NCI-H2029 treated with DMSO at 0.1 percent for 48 hours (cell line): ENCODE measurements around the gene CDH13.

Experiments used
- DNase-seq: peaks from one replicate; lab custom pipeline; 2025; lab: John Stamatoyannopoulos, UW

Gene CDH13

DNA sequence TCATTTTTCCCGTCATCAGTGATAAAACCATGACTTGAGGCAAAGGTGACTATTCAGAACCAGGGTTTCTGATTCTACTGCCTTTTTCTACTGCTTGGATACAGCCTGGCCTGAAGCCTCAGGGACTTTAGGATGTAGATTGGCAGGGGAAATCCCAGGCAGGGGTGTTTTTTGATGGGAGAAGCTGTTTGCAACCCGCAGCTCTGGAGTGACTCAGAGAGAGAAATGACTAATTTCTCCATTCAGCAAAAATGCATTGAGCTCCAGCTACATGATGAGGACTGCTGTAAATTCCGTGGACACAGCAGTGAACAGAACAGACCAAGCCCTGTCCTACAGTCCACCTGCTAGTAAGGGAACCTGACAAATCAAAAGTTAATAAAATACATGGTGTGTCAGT lies 560.6 kb downstream of the CDH13 start:
- DNase-seq, result no peak

DNA sequence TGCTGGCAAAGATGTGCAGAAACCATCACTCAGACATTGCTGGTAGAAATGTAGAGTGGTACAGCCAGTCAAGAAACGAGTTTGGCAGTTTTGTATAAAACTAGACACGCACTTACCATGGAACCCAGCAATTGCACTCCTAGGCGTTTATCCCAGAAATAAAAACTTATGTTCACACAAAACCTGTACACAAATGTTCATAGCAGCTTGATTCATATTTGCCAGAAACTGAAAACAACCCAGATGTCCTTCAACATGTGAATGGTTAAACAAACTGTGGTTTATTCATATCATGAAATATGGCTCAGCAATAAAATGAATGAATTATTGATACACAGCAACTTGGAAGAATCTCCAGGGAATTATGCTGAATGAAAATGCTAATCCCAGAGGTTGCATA lies 570.0 kb downstream of the CDH13 start:
- DNase-seq, result no peak

DNA sequence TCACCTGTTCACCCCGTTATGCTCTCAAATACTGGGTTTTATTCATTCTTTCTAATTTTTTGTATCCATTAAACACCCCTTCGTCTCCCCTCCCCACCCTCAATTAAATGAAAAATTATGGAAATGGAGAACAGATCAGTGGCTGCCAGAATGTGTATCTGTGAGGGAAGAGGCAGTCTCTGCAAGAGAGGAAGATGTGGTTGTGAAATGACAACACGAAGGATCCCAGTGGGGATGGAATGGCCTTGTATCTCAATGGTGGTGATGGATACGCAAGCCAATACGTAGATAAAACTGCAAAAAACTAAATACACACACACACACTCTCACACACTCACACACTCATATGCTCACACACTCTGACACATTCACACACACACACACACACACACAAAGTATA lies 570.7 kb downstream of the CDH13 start:
- no peak for DNase-seq

DNA sequence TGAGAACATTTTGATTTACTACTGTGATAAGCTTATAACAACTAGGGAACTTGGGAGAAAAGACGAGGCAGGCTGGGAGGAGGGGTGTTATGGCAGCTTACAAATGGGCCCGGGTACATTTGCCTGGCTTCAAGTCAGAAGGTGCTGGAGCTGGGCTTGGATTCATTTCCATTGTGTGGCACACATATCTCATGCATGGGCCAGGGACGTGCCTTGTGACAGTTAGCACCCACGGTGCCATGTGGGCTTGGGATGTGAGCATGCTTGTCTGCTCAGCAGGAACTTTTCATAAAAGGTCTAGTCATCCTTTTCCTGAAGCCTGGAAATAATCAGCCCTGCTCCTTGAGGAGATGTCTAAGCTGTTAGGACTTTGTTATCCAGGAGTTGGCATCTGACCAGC lies 572.2 kb downstream of the CDH13 start:
- DNase-seq, result no peak

DNA sequence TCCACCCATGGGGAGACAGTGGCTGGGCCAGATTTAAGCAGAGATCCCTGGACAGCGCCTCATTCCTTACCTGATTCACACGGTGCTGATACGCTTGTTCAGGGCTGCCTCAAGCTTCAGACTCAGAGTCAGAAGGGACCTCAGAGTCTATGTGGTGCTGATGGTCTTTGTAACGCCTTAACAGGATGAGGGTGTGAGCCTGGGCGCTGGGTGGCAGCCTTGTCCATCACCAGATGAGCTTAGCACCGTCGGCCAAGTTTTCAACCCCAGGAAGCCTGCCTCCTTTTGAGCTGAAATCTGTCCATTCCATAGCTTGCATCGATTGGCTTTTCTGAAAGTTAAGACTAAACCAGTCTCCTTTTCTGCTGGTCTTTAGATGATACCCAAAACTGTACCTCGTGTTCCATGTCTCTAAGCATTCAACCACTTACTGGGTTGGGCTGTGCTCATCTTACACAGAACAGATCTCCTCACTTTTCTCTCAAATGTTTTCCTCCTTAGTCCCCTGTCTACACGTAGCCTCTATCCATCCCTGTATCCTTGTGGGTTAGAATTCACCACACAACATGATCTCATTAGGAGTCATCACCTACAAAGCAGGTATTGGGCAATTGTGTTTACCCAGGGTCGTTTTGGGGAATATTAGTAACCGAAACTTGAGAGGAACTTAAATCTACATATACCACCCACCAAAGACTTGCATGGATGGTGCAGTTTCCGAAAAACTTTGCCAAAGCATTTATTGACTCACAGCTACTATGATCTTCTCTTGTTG lies 573.4 kb downstream of the CDH13 start:
- no peak for DNase-seq

DNA sequence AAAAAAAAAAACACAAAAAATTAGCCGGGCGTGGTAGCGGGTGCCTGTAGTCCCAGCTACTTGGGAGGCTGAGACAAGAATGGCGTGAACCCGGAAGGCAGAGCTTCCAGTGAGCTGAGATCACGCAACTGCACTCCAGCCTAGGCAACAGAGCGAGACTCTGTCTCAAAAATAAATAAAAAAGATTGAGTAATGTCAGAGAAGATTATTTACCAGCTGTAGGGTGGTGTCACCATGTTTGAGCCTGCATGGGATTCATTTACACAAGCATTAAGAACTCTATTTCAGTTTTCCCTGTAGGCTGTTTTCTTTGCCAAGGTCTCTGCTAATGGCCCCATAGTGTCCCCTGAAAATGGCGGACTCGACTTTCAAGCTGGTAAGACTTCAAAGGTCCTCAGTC lies 575.0 kb downstream of the CDH13 start:
- DNase-seq, result no peak

DNA sequence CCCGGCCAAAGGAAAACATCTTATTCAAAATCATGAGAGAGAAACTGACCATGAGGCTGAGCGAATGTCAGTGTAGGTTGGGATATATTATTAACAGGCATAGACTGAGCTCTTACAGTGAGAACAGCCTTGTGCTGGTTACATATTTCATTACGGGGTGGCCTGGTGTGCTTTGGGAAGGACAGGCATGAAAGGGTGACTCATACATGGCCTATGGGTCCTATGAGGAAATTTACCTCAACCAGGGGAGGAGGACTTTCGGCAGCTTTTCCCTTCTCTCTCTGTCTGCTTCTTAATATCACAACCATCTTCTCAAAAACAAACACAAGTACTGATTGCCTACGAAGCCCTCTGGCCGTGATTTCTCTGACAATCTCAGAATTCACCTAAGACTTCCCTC lies 579.1 kb downstream of the CDH13 start:
- no peak for DNase-seq

DNA sequence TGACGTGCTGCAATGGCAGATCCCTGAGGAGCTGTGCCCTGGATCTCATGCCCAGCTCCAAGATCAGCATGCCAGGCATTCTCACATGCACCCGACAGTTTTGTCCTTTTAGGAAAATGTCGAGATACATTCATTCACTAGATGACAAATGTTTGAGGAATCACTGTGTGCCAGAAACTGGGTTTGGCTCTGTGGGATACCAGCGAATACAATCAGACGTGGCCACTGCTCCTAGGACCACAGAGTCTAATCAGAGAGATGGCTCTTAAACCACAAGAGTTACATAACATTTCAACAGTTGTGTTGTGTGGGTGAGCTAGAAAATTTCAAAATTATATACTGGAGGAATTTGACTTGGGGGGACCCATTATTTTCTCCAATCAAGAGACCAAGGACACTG lies 579.7 kb downstream of the CDH13 start:
- DNase-seq, result no peak

DNA sequence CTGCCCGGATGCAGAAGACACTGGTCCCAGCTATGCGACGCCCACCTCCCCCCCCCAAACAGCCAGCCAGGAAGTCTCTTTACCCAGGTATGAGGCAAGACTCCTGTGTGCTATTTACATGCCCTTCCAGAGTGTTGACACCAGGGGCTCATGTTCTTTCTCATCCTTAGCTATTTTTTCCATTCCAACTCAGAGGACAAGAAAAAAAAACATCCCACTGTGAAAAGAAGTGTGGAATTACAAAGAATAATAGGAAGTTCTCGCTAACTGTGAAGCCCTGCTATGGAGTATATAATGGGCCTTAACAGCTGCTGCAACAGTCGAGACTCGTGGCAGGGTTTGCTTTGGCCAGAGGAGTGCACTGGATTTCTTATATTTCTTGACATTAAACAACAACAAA lies 584.9 kb downstream of the CDH13 start:
- DNase-seq, result no peak

DNA sequence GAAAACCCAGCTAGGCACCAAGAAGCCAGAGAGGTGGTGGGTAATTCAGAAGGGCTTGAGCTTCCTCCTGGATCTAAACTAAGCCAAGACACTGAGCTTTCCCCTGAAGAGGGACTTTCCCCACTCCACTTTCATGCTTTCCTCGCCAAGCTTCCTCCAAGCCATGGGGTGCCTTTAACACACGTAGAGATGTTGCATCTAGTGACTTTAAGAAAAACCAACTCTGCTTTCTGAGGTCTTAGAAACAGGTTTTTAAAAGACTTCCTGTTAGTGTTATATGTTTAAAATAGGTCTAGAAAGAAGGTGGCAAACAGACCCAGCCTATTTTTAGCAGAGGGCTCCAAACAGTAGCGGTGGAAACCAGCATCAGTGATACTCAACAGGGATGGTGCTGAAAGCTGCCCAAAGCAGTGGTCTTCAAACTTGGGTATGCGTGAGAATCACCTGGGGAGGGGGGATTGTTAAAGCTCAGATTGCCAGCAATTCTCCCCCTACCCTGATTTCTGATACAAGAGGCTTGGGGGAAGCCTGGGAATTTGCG lies 585.6 kb downstream of the CDH13 start:
- DNase-seq, result no peak

DNA sequence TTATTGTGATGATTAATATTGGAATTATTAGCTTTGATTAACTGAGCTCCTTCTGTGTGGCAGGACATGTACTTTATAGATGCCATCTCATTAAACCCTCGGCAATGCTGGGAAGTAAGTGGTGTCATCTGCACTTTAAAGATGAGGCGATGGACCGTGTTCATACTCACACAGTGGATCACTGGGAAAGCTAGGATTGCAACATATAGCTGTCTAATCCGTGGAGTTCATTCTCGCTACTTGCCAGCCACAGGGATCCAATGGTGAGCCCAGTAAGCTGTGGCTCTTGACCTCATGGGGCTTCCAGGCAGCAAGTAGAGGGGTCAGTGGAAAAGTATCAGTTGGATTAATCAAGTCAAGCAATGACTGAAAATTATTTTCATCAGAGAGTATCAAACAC lies 587.9 kb downstream of the CDH13 start:
- no peak for DNase-seq

DNA sequence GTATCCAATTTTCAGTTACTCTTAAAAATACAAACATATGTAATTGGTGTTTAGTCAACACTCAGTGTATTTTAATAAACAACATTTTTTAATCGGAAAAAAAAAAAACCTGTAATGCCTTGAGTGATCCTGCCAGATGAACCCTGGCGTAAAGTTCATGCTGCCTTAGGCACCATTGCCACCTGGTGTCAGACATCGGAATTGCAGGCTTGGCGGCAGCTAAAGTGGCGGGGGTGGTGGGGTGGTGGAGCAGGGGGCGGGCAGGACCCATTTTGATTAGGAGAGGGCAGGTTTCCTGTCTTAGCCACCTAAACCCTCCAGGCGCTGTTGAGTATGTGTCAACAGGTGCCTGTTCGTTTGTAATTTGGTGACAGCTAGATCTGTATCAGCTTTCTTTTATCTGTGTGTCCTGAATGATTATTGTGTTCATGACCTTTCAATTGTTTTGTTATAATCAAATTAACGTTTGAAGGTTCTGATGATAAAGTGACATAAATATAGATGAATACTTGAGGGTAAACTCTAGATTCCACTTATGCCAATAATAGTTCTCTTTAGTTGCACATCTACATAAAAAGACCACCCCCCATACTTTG lies 588.7 kb downstream of the CDH13 start:
- DNase-seq, result no peak

DNA sequence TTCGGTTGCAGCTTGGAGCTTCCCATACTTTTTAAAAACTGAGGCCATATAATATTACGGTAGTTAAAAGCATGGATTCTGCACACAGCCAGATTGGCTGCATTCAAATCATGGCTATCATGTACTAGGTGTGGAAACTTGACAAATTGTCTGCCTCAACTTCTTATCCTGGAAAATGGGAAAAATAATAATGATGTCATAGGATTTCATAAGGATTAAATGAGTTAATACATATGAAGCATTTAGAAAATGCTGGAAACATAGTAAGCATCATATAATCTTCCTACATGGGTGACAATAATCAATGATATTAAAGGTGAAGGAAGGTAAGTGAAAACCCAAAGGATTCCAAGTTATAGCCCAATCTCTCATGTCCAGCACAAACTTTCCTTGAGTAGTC lies 592.5 kb downstream of the CDH13 start:
- no peak for DNase-seq

DNA sequence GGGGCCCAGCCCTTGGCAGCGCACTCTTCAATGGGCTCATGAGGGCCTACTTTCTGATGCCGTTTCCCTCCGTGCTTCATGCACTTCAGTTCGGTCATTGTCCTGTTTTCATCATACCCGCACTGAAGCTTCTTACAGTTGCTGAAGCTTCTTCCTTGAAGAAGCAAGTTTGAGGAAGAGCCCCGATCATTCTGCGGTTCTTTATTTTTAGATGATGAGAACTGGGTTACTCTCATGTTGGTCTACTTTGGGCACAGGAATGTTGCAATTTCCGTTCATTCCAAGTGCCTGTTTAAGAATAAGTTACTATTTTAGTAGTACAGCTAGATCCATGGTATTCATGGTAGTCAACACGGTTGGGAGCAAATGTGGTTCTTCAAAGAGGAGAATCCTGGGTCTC lies 593.3 kb downstream of the CDH13 start:
- DNase-seq, result no peak

DNA sequence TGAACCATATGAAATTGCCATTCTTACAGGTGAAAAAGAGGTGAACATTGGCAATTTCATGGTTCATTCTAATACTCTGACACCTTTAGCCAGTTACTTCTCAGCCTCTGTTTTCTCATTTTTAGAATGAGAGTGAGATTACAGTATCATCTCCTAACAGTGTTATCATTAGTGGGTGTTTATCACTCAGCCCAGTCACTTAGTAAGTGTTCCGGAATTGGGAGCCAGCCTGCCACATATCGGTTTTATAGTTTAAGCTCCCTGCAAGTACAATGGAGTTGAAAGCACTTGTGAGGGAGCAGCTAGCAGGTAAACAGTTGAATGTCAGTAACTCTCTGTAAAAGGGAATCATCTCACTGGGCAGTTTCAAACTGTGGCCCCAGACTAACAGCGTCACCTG lies 597.9 kb downstream of the CDH13 start:
- no peak for DNase-seq

DNA sequence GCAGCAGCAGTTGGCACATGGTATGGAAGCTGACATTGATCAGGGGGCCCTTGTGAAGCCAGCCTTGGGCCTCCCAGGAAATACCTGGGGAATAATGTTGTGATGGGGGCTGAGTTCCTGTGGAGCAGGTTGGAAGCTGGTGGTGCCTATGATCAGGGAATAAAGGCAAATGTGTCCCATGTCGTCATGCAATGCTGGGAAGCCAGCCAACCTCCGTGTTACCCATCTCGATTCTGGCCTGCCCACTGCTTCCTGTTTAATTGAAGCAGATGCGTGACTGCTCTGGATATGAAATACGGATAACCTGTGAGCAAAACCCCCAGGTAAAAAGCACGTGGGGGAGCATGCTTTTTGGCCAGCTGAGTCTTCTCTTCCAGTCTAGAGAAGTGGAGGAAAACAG lies 600.6 kb downstream of the CDH13 start:
- DNase-seq, result no peak

DNA sequence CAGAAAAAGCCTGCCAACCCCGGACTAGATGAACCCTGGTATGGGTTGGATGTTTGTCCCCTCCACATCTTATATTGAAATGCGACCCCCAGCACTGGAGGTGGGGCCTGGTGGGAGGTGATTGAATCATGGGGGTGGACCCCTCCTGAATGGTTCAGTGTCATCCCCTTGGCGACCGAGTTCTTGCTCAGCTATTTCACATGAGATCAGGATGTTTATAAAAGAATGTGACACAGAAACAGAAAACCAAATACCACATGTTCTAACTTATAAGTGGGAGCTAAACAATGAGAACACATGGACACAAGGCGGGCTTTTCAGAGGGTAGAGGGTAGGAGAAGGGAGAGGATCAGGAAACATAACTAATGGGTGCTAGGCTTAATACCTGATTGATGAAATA lies 605.0 kb downstream of the CDH13 start:
- no peak for DNase-seq

DNA sequence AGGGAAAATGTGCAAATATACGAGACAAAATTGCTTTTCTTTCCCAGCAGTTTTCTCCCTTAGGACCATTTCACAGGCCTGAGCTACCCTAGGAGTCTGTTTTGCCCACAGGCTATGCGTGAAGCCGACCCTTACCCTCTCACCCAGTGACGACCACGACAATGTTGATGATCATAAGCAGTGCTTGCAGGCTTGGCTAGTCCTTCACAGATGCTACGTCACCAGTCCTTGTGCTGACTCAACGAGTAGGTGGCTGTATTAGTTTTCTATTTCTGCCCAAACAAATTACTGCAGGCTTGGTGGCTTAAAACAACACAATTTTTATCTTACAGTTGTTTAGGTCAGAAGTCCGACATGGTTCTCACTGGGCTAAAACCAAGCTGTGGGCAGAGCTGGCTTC lies 606.4 kb downstream of the CDH13 start:
- DNase-seq, result no peak

DNA sequence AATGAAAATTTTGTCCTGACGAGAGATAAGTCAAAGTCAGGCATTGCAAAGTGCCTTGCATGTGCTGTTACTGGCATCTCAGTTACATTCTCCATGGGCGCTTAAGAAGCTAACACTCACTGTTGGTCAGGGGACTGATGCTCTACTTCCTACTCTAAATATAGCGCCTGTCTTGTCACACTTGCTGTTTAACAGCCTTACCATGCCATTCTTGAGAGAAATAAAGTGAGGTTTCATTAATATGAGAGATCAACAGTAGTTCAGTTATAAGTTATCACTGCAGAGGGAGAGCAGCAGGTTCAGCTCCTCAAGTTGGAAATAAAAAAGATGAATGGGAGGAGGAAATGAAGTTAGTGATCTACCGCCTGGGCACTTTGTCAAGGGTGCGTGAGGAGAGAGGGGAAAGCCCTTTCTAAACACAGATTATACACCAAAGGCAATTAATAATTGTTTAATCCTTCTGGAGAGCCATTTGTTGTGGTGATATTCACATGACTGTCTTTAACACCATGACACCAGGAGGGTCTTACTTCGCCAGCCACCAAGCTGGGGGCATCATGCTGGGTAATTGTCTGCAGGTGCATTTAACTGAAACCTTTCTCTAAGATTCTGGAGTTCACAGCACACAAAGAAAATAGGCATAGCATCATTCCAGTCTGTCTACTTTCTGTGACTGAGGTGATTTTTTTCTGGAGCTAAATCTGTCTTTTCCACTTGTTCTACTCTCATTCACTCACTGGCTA lies 612.4 kb downstream of the CDH13 start:
- DNase-seq, result no peak

DNA sequence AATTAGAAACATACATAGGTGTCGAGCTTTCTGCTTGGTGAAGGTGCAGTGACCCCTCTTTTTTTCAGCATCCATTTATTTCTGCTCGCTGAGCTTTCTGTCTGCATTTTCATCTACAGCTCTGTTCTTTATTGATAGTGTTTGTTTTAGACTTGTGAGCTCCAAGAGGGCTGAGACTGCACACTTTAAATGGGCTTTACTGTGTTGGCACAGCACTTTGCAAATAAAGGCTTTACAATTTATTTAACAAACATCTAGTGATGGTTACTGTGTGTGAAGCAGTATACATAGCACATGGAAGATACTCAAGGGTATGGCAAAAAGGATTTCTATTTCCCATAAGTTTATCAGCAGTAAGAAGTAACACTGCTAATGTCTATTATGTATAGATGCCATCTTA lies 617.3 kb downstream of the CDH13 start:
- no peak for DNase-seq

DNA sequence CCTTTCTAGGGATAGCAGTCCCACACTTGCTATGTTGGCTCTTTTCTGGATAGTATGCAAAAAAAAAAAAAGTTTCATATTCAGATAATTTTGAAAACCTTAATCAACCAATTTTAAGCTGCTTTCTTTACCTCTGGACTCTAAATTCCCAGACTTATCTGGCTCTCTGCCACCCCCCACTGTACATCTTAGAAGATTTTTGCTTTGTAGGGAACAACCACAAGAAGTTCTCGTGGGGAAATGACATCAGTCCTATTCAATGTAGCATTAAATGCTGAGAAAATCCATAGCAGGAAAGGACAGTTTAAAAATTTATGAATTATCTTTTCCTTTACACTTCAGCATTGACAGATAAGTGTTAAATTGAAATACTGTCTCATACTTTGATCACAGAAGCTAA lies 618.3 kb downstream of the CDH13 start:
- no peak for DNase-seq

DNA sequence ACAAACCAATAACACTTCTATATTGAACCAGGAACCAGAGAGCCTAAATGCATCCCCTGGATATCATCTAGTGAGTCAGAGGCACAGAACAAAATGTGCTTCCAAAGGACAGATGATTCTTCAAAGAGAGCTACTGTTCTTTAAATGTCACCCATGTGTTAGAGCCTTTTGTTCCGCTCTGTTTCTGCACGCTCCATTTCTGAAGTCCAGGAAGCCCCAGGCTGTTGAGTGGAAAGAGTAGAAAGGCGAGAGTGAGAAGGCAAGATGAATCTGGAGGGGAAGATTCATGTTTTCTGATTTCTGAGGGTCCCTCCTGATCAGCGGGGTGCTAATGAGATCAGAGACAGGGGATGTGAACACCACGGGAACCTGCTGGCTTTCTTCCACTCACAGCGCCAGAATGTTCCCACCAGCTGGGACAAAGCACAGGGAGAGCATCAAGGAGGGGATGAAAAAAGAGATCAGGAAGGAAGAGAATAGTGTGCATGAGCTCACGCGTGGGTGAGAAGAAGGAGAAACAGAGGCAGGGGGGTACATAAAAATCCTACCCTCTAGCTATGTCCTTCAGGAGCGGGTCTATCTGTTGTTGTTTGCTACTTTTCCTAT lies 621.1 kb downstream of the CDH13 start:
- DNase-seq, result no peak
